Measurements from ENCODE around the gene MACROD2. TPM values are rescaled to one million over a fixed set of nuclear protein-coding genes. Genes with fewer than 3 reads are reported as not detected.

Gene MACROD2
- total RNA-seq, 1 experiment from 2014 or later, result 3.7 TPM

DNA sequence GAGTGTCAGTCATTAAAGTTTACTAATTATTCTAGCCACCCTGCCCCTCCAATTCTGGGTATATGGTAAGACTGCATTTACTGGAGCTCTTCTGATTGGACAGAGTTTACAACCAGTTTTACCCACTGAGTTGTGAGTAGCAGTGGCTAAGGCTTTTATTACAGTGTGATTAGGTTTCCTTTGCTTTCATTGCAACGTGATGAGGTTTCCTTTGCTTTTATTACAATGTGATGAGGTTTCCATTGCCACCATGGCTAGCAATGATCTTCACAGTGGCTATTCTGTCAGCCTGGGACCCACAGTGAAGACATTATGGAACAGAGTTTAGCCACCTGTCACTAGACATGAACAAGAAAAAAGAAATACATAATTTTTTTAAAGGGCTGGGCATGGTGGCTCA lies 1052.3 kb downstream of the MACROD2 start:
- no TSS peak for BruUV-seq (replicated peaks)
- no peak for ATAC-seq
- no peak overlapping the region for H2AFZ ChIP-seq (ENCODE audit: low read depth, low read length, poor library complexity, severe bottlenecking)
- H3K27me3 ChIP-seq (ENCODE audit: insufficient read depth, low read length), result no peaks in the 10 kb centered on the region
- intact Hi-C loops (cut with micrococcal nuclease), result no loop called here
- ChIA-PET RAD21 (ENCODE audit: low non-redundant PET in 1 of 2, low total read pairs in 2 of 2, uncharacterized antibody in 2 of 2, unreplicated experiment in 2 of 2) (no interaction called here), POLR2A (no interaction called here), CTCF (no interaction called here)
- H3K9me2 ChIP-seq (ENCODE audit: insufficient read depth), result no peaks in the 10 kb centered on the region
- H3K4me1 ChIP-seq (ENCODE audit: control insufficient read depth in 1 of 2, insufficient read depth in 2 of 2, low read length in 2 of 2), result no peaks in the 10 kb centered on the region
- H3K36me3 ChIP-seq (ENCODE audit: control insufficient read depth in 1 of 2, insufficient read depth in 2 of 2, low read length in 2 of 2), result no peaks in the 10 kb centered on the region; a peak in 1 of 4 replicates
- TF ChIP-seq SP1 (IDR thresholded peaks at IDR 0.05; ENCODE audit: low read depth), result no peak
- H3K79me2 ChIP-seq (ENCODE audit: insufficient read depth, low read length), result no peaks in the 10 kb centered on the region
- H4K20me1 ChIP-seq (ENCODE audit: insufficient read depth), result no peaks in the 10 kb centered on the region
- DNase-seq (ENCODE audit: low read depth, low spot score), result no peak
- no peak overlapping the region for H3K27ac ChIP-seq (ENCODE audit: low read depth, low read length)
- no peaks in the 10 kb centered on the region for H3K9me3 ChIP-seq (ENCODE audit: control insufficient read depth in 1 of 2, insufficient read depth in 1 of 2, low read depth in 1 of 2, low read length in 2 of 2)
- no peak overlapping the region for H3K9ac ChIP-seq (ENCODE audit: low read length)
- no peak overlapping the region for H3K4me3 ChIP-seq (replicated peaks in 1 of 2; ENCODE audit: low read depth in 1 of 2, low read length in 2 of 2)
- H3K4me2 ChIP-seq (ENCODE audit: low read length), result no peak overlapping the region

DNA sequence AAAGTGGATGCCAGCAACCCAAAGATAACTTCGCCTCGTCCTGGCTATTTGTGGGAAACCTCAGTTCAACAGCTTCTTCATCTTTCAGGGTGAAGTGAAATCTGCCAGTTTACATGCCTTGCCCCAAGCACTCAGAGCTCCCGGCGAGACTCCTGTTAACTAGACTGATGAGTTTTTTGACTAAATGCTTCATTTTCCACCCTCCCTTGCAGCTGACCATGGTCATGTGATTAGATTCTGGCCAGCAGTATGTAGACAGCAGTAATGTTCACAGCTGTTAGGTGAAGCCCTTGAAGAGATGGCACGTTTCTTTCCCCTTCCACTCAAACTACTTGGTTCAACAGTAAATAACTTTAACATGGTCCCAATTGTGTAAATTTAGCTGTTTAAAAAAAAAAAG lies 1060.9 kb downstream of the MACROD2 start:
- POLR2A ChIA-PET, result no interaction called here
- H3K4me3 ChIP-seq (replicated peaks in 1 of 2; ENCODE audit: low read depth in 1 of 2, low read length in 2 of 2), result no peak overlapping the region

More for the DNA sequence above, 1060.9 kb downstream of the MACROD2 start:
- no TSS peak for BruUV-seq (replicated peaks)
- Histone ChIP-seq H3K27ac (ENCODE audit: low read depth, low read length) (no peak overlapping the region), H2AFZ (ENCODE audit: low read depth, low read length, poor library complexity, severe bottlenecking) (no peak overlapping the region), H3K36me3 (ENCODE audit: control insufficient read depth in 1 of 2, insufficient read depth in 2 of 2, low read length in 2 of 2) (no peaks in the 10 kb centered on the region), H3K79me2 (ENCODE audit: insufficient read depth, low read length) (no peaks in the 10 kb centered on the region), H3K4me1 (ENCODE audit: control insufficient read depth in 1 of 2, insufficient read depth in 2 of 2, low read length in 2 of 2) (no peaks in the 10 kb centered on the region), H3K9ac (ENCODE audit: low read length) (no peak overlapping the region), H4K20me1 (ENCODE audit: insufficient read depth) (no peaks in the 10 kb centered on the region), H3K4me2 (ENCODE audit: low read length) (no peak overlapping the region), H3K27me3 (ENCODE audit: insufficient read depth, low read length) (no peaks in the 10 kb centered on the region), H3K9me2 (ENCODE audit: insufficient read depth) (no peaks in the 10 kb centered on the region), H3K9me3 (ENCODE audit: control insufficient read depth in 1 of 2, insufficient read depth in 1 of 2, low read depth in 1 of 2, low read length in 2 of 2) (no peaks in the 10 kb centered on the region)
- DNase-seq (ENCODE audit: low read depth, low spot score), result no peak
- no peak for ATAC-seq
- ChIA-PET RAD21 (ENCODE audit: low non-redundant PET in 1 of 2, low total read pairs in 2 of 2, uncharacterized antibody in 2 of 2, unreplicated experiment in 2 of 2) (no interaction called here), CTCF (no interaction called here)
- intact Hi-C loops (cut with micrococcal nuclease), result no loop called here
- TF ChIP-seq, protein P1, sequence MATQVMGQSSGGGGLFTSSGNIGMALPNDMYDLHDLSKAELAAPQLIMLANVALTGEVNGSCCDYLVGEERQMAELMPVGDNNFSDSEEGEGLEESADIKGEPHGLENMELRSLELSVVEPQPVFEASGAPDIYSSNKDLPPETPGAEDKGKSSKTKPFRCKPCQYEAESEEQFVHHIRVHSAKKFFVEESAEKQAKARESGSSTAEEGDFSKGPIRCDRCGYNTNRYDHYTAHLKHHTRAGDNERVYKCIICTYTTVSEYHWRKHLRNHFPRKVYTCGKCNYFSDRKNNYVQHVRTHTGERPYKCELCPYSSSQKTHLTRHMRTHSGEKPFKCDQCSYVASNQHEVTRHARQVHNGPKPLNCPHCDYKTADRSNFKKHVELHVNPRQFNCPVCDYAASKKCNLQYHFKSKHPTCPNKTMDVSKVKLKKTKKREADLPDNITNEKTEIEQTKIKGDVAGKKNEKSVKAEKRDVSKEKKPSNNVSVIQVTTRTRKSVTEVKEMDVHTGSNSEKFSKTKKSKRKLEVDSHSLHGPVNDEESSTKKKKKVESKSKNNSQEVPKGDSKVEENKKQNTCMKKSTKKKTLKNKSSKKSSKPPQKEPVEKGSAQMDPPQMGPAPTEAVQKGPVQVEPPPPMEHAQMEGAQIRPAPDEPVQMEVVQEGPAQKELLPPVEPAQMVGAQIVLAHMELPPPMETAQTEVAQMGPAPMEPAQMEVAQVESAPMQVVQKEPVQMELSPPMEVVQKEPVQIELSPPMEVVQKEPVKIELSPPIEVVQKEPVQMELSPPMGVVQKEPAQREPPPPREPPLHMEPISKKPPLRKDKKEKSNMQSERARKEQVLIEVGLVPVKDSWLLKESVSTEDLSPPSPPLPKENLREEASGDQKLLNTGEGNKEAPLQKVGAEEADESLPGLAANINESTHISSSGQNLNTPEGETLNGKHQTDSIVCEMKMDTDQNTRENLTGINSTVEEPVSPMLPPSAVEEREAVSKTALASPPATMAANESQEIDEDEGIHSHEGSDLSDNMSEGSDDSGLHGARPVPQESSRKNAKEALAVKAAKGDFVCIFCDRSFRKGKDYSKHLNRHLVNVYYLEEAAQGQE (IDR thresholded peaks at IDR 0.05; ENCODE audit: low read depth), result no peak
- TF ChIP-seq, protein P2, sequence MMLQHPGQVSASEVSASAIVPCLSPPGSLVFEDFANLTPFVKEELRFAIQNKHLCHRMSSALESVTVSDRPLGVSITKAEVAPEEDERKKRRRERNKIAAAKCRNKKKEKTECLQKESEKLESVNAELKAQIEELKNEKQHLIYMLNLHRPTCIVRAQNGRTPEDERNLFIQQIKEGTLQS (IDR thresholded peaks at IDR 0.05), result no peak
- TF ChIP-seq EGR1 (IDR thresholded peaks at IDR 0.05; ENCODE audit: low read depth), result no peak
- no peak for TF ChIP-seq JUND (IDR thresholded peaks at IDR 0.05)
- no peak for TF ChIP-seq EZH2phosphoT487 (IDR thresholded peaks at IDR 0.05; ENCODE audit: borderline replicate concordance)
- no peak for TF ChIP-seq ZFX (IDR thresholded peaks at IDR 0.05)
- TF ChIP-seq POLR2AphosphoS5 (IDR thresholded peaks at IDR 0.05; ENCODE audit: low read depth, low read length), result no peak
- TF ChIP-seq FOSL1 (IDR thresholded peaks at IDR 0.05; ENCODE audit: low read depth), result no peak
- no peak for TF ChIP-seq ZNF274 (IDR thresholded peaks at IDR 0.05; ENCODE audit: low read depth, low read length)

Data from HCT116 (cell line).